ENCODE measurements around the gene GPRIN2. TPM values are rescaled to one million over a fixed set of nuclear protein-coding genes. Genes with fewer than 3 reads are reported as not detected.
A peak's percentile ranks its signal among the peaks of the same experiment; 100 is the strongest.

Gene GPRIN2
- total RNA-seq, 1 donor from 2014 or later: not detected

- intact Hi-C loops (cut with micrococcal nuclease): no loop called here
- Histone ChIP-seq H3K27me3 (ENCODE audit: low read depth) (peaks cover 82% of the 10 kb centered on the region), H3K27ac (replicated peaks) (no peak overlapping the region), H3K9me3 (replicated peaks) (no peaks in the 10 kb centered on the region), H3K36me3 (no peaks in the 10 kb centered on the region), H3K4me1 (peaks cover 16% of the 10 kb centered on the region), H3K4me3 (no peak overlapping the region)
- DNase-seq: no peak
- TF ChIP-seq, protein P1, sequence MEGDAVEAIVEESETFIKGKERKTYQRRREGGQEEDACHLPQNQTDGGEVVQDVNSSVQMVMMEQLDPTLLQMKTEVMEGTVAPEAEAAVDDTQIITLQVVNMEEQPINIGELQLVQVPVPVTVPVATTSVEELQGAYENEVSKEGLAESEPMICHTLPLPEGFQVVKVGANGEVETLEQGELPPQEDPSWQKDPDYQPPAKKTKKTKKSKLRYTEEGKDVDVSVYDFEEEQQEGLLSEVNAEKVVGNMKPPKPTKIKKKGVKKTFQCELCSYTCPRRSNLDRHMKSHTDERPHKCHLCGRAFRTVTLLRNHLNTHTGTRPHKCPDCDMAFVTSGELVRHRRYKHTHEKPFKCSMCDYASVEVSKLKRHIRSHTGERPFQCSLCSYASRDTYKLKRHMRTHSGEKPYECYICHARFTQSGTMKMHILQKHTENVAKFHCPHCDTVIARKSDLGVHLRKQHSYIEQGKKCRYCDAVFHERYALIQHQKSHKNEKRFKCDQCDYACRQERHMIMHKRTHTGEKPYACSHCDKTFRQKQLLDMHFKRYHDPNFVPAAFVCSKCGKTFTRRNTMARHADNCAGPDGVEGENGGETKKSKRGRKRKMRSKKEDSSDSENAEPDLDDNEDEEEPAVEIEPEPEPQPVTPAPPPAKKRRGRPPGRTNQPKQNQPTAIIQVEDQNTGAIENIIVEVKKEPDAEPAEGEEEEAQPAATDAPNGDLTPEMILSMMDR (IDR thresholded peaks at IDR 0.05; ENCODE audit: borderline replicate concordance): no peak
Measured at GRCh38 chr10:46558122-46558391, 1.6 kb upstream of the GPRIN2 start.

DNA sequence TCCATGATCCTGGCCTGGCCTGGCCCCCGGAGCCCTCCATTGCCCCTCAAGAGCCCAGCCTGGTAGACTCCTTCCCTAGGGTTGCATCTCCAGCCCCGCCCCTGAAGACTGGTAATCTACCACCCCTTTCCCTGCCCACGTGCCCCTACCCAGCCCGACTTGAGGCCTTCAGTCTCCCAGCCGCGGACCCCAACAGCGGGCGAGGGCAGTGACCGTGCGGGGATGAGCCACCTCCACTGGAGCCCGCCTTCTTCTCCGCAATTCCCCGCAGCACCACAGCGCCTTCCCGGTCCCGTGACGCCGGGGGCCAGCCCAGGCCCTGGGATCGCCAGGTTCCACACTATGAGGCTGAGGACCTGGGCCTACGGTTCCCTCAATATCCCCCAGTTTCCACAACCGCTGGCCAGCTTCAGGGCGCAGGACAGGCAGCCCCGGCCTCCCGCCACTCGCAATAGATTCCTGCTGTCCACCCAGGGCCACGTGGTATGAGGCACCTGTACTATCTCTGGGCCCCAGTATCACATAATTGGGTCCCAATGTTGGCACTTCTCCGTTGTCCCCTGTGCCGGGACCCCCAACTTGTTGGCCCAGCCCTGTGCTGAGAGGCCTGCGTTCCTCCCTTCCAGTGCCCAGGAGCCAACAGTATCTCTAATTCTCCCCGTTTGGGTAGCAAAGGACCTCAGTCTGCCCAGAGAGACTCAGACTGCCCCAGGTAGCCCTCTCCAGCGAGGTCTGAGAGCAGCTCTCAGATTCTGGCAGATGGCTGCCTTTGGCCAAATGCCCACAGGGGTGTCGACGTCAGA lies 1.1 kb upstream of the GPRIN2 start:
- H3K4me3 ChIP-seq: no peak overlapping the region
- no peaks in the 10 kb centered on the region for H3K36me3 ChIP-seq
- peaks cover 88% of the 10 kb centered on the region for H3K27me3 ChIP-seq (ENCODE audit: low read depth)
- TF ChIP-seq, protein P1 (IDR thresholded peaks at IDR 0.05; ENCODE audit: borderline replicate concordance): no peak
- H3K4me1 ChIP-seq: peaks cover 16% of the 10 kb centered on the region
- peak; percentile 22 for DNase-seq
- H3K27ac ChIP-seq (replicated peaks): no peak overlapping the region
- intact Hi-C loops (cut with micrococcal nuclease): no loop called here
- H3K9me3 ChIP-seq (replicated peaks): no peaks in the 10 kb centered on the region

- Histone ChIP-seq H3K4me1 (peaks cover 16% of the 10 kb centered on the region), H3K27me3 (ENCODE audit: low read depth) (peaks cover 100% of the 10 kb centered on the region), H3K36me3 (no peaks in the 10 kb centered on the region), H3K9me3 (replicated peaks) (no peaks in the 10 kb centered on the region), H3K4me3 (peak overlapping the region; percentile 59), H3K27ac (replicated peaks) (no peak overlapping the region)
- TF ChIP-seq, protein P1 (IDR thresholded peaks at IDR 0.05; ENCODE audit: borderline replicate concordance): no peak
- peak; percentile 19 for DNase-seq
- intact Hi-C loops (cut with micrococcal nuclease): no loop called here
Measured at GRCh38 chr10:46555713-46556514, 544 bp downstream of the GPRIN2 start.

DNA sequence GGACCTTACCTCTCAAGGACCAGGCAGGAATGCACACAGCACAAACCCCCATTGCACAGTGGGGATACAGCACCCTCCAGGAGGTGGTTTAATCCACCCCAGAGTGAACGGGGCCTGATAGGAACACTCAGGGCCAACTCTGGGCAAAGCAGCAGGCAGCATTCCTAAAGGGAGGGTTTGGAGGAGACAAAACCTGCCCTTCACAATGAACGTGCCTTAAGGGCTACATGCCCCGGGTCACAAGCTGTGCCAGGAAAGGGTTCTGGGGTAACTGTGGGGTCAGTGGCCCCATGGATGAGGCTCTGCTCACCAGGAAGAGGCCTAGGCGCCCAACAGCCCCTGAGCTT lies 1.1 kb downstream of the GPRIN2 start:
- no peak for DNase-seq
- Histone ChIP-seq H3K27ac (replicated peaks) (no peak overlapping the region), H3K27me3 (ENCODE audit: low read depth) (peaks cover 100% of the 10 kb centered on the region), H3K9me3 (replicated peaks) (no peaks in the 10 kb centered on the region), H3K36me3 (no peaks in the 10 kb centered on the region), H3K4me1 (peaks cover 16% of the 10 kb centered on the region), H3K4me3 (no peak overlapping the region)
- TF ChIP-seq, protein P1 (IDR thresholded peaks at IDR 0.05; ENCODE audit: borderline replicate concordance): no peak
- intact Hi-C loops (cut with micrococcal nuclease): no loop called here

DNA sequence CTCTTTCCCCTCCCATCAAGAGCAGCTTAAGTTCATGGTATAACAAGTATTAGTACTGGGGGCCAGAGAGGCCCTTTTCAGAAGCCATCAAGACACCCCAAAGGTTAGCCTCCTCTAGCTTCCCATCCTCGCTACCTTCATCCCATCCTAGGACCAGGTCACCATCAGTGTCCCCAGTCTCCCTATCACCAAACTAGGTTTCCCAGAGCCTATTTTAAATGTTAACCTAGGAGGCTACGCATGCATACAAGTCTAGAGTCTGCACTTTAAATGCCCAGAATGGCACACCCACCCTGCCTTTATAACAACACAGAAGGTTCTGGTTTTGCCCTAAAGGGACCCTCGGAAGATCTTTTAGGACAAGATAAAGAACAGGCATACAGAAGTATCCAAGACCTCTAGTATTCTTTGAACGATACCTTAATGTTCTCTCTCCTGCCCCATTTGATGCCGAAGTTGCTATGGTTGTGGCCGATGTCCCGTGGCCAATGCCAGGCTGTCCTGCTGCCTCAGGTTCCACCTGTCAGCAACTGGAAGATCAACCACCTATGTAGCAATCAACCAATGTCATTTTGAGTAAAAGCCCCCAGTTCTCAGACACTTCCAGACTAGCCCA lies 2.2 kb downstream of the GPRIN2 start:
- TF ChIP-seq, protein P1 (IDR thresholded peaks at IDR 0.05; ENCODE audit: borderline replicate concordance): no peak
- Histone ChIP-seq H3K9me3 (replicated peaks) (no peaks in the 10 kb centered on the region), H3K4me3 (no peak overlapping the region), H3K36me3 (no peaks in the 10 kb centered on the region), H3K4me1 (peaks cover 16% of the 10 kb centered on the region), H3K27me3 (ENCODE audit: low read depth) (peaks cover 100% of the 10 kb centered on the region), H3K27ac (replicated peaks) (no peak overlapping the region)
- DNase-seq: no peak
- intact Hi-C loops (cut with micrococcal nuclease): no loop called here

Data from left ventricle myocardium inferior (tissue), 1 donor.